T-helper 1 cell treated with Interleukin-12 subunit alpha and Interleukin-12 subunit beta and Interleukin-4 antibody, amounts not matched to agents 30 μg/mL and 1 μg/mL, for 36 hours (primary cell): ENCODE data around the gene PREX1.

Experiments used
- H3K27ac Mint-ChIP-seq: one replicate; pipeline ENCODE4 v1.8.0; 2021; ENCODE audit warnings: mild to moderate bottlenecking, mixed read lengths
- H3K27me3 Mint-ChIP-seq: one replicate; pipeline ENCODE4 v1.8.0; 2021; ENCODE audit warnings: low read depth, mixed read lengths
- H3K36me3 Mint-ChIP-seq: one replicate; pipeline ENCODE4 v1.8.0; 2021; ENCODE audit warnings: low read depth, mixed read lengths
- H3K4me1 Mint-ChIP-seq: one replicate; pipeline ENCODE4 v1.8.0; 2021; ENCODE audit warnings: low read depth, mixed read lengths
- H3K4me3 Mint-ChIP-seq: one replicate; pipeline ENCODE4 v1.8.0; 2021; ENCODE audit warnings: mild to moderate bottlenecking, moderate library complexity, mixed read lengths
- H3K9me3 Mint-ChIP-seq: one replicate; pipeline ENCODE4 v1.8.0; 2021; ENCODE audit warnings: mixed read lengths

The PREX1 gene

DNA sequence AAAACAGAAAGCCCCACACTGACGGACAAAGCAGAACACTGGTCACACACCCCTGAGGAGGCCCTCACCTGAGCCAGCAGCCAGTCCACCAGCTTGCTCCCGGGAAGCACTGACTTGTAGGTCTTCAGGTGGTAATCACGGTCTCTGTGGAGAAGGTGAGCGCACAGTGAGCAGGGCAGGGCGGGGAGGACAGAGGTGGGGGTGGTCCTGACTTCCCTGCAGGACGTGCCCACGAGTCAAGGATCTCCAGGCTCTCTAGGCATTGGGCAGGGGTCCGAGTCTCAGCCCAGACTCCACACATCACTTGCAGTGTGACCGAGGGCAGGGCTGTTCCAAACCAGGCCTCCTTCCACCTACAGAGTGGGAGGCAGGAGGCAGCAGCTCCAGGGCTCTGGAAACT lies 151.7 kb downstream of the PREX1 start:
- peaks cover 2% of the 10 kb centered on the region for H3K4me1 Mint-ChIP-seq
- H3K36me3 Mint-ChIP-seq = peaks cover 47% of the 10 kb centered on the region
- no peak overlapping the region for H3K27ac Mint-ChIP-seq
- H3K9me3 Mint-ChIP-seq = no peaks in the 10 kb centered on the region
- H3K4me3 Mint-ChIP-seq = no peak overlapping the region
- H3K27me3 Mint-ChIP-seq = no peaks in the 10 kb centered on the region

DNA sequence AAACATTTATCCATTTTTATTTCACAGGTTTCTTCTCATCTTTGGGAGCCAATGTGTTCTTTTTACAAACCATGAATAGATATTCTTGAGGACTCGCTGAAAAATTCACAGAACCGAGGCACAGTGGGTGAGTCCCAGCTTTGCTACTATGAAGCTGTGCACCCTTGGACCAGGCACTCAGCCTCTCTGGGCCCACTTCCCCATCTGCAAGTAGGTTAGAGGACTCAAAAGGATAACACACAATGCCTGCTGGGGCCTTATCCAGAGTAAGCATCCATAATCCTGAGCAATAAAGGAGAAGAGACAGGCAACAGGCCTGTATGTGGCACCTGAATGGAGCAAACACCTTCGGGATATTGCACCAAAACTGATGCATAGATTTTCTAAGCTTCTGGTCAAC lies 153.3 kb downstream of the PREX1 start:
- Mint-ChIP-seq H3K27ac (no peak overlapping the region), H3K4me1 (peaks cover 4% of the 10 kb centered on the region), H3K4me3 (no peak overlapping the region), H3K9me3 (no peaks in the 10 kb centered on the region), H3K36me3 (peaks cover 47% of the 10 kb centered on the region), H3K27me3 (no peaks in the 10 kb centered on the region)

- H3K4me1 Mint-ChIP-seq = peaks cover 7% of the 10 kb centered on the region
- peaks cover 42% of the 10 kb centered on the region for H3K36me3 Mint-ChIP-seq
- H3K27ac Mint-ChIP-seq = no peak overlapping the region
- no peak overlapping the region for H3K4me3 Mint-ChIP-seq
- H3K27me3 Mint-ChIP-seq = no peaks in the 10 kb centered on the region
- no peaks in the 10 kb centered on the region for H3K9me3 Mint-ChIP-seq
These were observed 154.3 kb downstream of the PREX1 start for GRCh38 chr20:48673507-48673906.

- Mint-ChIP-seq H3K27me3 (no peaks in the 10 kb centered on the region), H3K36me3 (peaks cover 39% of the 10 kb centered on the region), H3K4me3 (no peak overlapping the region), H3K9me3 (no peaks in the 10 kb centered on the region), H3K4me1 (peaks cover 7% of the 10 kb centered on the region), H3K27ac (peak overlapping the region; percentile 71)
These were observed 155.5 kb downstream of the PREX1 start for GRCh38 chr20:48672324-48672723.

DNA sequence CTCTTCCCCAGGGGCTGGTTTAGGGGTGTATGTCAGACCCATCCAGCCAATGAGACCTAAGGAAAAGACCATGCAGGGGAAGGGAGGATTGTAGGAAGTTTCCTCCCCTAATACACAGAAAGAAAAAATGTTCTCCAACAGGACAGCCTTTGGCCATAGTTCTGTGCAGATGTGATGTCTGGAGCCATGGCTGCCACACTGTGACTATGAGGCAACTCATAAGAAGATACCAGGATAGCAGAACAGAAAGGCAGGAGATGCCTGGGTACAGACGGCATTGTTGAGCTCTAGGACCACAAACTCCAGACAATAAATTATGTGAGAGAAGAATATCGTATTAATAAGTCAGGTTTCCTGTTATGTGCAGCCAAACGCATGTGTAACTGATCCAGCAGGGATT lies 156.7 kb downstream of the PREX1 start:
- Mint-ChIP-seq H3K4me3 (no peak overlapping the region), H3K4me1 (peaks cover 7% of the 10 kb centered on the region), H3K27ac (peak overlapping the region; percentile 17), H3K27me3 (no peaks in the 10 kb centered on the region), H3K9me3 (no peaks in the 10 kb centered on the region), H3K36me3 (peaks cover 42% of the 10 kb centered on the region)

GRCh38 chr20:48669946-48670605 lies 157.7 kb downstream of the PREX1 start:
- no peaks in the 10 kb centered on the region for H3K27me3 Mint-ChIP-seq
- peak overlapping the region; percentile 31 for H3K27ac Mint-ChIP-seq
- peaks cover 7% of the 10 kb centered on the region for H3K4me1 Mint-ChIP-seq
- peaks cover 37% of the 10 kb centered on the region for H3K36me3 Mint-ChIP-seq
- H3K9me3 Mint-ChIP-seq = no peaks in the 10 kb centered on the region
- no peak overlapping the region for H3K4me3 Mint-ChIP-seq

DNA sequence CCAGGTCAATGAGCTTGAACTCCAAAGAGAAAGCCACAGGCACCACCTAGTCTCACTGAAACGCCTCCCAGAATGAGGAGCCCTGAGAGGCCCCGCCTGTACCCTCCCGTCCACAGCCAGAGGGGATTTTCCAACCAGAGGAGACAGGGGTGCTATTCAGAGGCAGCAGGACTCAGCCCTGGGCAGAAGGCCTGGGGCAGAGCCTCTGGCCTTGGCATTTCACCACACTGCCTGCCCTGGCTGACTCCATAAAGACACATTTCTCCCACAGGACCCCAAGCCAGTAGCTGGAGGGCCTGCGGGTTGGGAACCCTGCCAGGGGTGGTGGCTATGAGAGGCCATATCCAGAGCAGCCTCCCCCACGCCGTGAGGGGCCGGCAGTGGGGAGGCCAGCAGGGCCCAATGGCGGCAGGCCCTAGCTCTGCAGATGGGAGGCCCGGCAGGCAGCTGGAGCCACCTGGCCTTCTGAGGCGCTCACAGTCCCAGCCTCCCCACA lies 159.3 kb downstream of the PREX1 start:
- H3K9me3 Mint-ChIP-seq = no peaks in the 10 kb centered on the region
- H3K27ac Mint-ChIP-seq = no peak overlapping the region
- no peak overlapping the region for H3K4me3 Mint-ChIP-seq
- peaks cover 39% of the 10 kb centered on the region for H3K36me3 Mint-ChIP-seq
- no peaks in the 10 kb centered on the region for H3K27me3 Mint-ChIP-seq
- peaks cover 7% of the 10 kb centered on the region for H3K4me1 Mint-ChIP-seq

GRCh38 chr20:48667889-48668413 lies 159.8 kb downstream of the PREX1 start:
- no peak overlapping the region for H3K27ac Mint-ChIP-seq
- H3K27me3 Mint-ChIP-seq = no peaks in the 10 kb centered on the region
- no peaks in the 10 kb centered on the region for H3K9me3 Mint-ChIP-seq
- peaks cover 37% of the 10 kb centered on the region for H3K36me3 Mint-ChIP-seq
- peaks cover 7% of the 10 kb centered on the region for H3K4me1 Mint-ChIP-seq
- no peak overlapping the region for H3K4me3 Mint-ChIP-seq

DNA sequence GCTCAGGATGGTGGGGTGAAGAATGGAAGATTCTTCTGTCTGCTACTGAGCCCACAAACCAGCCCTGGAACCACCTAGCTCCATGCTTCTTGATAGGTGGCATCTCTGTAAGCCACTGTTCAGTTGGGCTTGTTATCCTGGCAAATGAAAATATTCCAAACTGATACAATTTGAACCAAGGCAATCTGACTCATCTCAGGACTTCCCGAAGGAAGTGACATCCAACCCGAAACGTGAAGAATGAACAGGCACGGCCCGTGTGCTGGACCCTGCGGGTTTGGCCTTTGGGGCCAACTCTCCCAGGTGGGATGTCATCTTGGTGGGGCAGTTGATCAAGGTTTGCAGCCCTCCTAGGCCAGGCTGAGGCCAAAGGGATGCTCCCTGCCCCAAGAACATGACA lies 160.3 kb downstream of the PREX1 start:
- Mint-ChIP-seq H3K4me1 (peaks cover 7% of the 10 kb centered on the region), H3K36me3 (peaks cover 38% of the 10 kb centered on the region), H3K27ac (no peak overlapping the region), H3K27me3 (no peaks in the 10 kb centered on the region), H3K4me3 (no peak overlapping the region), H3K9me3 (no peaks in the 10 kb centered on the region)

DNA sequence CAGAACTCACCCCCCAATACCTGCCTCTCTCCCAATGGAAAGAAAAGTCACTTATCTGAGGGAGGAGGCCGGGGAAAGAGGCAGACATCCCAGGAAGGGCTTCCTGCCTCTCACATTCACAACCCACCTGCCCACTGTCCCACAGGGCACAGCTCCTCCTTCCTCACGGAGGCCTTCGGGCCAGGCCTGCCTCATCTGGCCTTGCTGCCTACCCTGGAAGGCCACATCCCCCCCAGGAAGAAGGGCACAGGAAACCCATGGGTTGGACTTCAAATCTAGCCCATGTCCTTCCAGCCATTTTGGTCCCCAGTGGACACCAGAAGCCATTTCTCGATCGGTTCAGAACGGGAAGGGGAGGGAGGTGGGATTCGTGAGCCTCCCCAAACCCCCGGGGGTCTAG lies 162.0 kb downstream of the PREX1 start:
- Mint-ChIP-seq H3K4me3 (no peak overlapping the region), H3K36me3 (peaks cover 37% of the 10 kb centered on the region)

DNA sequence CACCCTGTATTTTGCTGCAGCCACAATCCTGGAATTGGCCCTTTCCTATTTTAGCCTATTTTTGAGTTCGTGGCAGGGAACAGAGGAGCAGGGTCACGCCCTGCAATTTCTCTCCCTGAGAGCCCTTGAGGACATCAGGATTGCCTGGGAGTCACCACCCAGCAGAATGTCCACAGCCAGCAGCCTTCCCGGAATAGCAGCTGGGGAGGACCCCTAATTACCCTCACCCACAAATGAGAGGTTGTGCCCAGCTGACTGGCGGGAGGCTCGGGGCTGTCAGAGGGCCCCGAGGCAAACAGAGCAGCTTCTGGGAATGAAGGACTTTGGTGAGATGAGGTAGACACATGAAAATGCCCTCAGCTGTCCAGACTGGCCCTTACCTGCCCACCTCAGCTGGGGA lies 165.1 kb downstream of the PREX1 start:
- peaks cover 3% of the 10 kb centered on the region for H3K9me3 Mint-ChIP-seq
- peaks cover 11% of the 10 kb centered on the region for H3K4me1 Mint-ChIP-seq
- H3K4me3 Mint-ChIP-seq = no peak overlapping the region
- H3K27ac Mint-ChIP-seq = no peak overlapping the region
- H3K27me3 Mint-ChIP-seq = no peaks in the 10 kb centered on the region
- peaks cover 57% of the 10 kb centered on the region for H3K36me3 Mint-ChIP-seq

More for the DNA sequence above, 162.0 kb downstream of the PREX1 start:
- H3K27me3 Mint-ChIP-seq = no peaks in the 10 kb centered on the region
- H3K9me3 Mint-ChIP-seq = no peaks in the 10 kb centered on the region
- no peak overlapping the region for H3K27ac Mint-ChIP-seq
- peaks cover 6% of the 10 kb centered on the region for H3K4me1 Mint-ChIP-seq

GRCh38 chr20:48661575-48662455 lies 166.0 kb downstream of the PREX1 start:
- Mint-ChIP-seq H3K36me3 (peaks cover 59% of the 10 kb centered on the region), H3K4me1 (peaks cover 13% of the 10 kb centered on the region), H3K9me3 (peaks cover 3% of the 10 kb centered on the region), H3K27me3 (no peaks in the 10 kb centered on the region), H3K27ac (no peak overlapping the region), H3K4me3 (no peak overlapping the region)

- Mint-ChIP-seq H3K4me1 (peaks cover 15% of the 10 kb centered on the region), H3K36me3 (peaks cover 68% of the 10 kb centered on the region), H3K27me3 (no peaks in the 10 kb centered on the region), H3K9me3 (peaks cover 3% of the 10 kb centered on the region), H3K27ac (no peak overlapping the region), H3K4me3 (no peak overlapping the region)
These were observed 167.0 kb downstream of the PREX1 start for GRCh38 chr20:48660788-48661187.

GRCh38 chr20:48659858-48660257 lies 167.9 kb downstream of the PREX1 start:
- H3K4me3 Mint-ChIP-seq = no peak overlapping the region
- no peak overlapping the region for H3K27ac Mint-ChIP-seq
- peaks cover 15% of the 10 kb centered on the region for H3K4me1 Mint-ChIP-seq
- H3K9me3 Mint-ChIP-seq = peaks cover 3% of the 10 kb centered on the region
- peaks cover 67% of the 10 kb centered on the region for H3K36me3 Mint-ChIP-seq
- H3K27me3 Mint-ChIP-seq = no peaks in the 10 kb centered on the region

DNA sequence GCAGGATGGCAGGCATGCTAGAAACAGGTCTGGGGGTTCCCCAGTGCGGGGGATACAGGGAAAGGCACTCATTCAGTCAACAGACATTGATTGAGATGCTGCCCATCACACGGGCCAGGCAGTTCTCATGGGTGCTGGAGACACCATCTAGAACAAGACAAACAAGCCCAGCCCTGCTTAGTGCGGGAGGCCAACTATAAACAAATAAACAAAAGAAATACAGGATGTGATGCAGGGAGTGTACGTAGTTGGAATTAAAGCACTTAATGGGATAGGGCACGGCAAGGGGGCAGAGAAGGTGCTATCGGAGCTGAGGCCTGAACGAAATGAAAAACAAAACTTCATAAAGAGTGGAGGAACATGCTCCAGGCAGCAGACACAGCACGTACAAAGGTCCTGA lies 169.3 kb downstream of the PREX1 start:
- H3K36me3 Mint-ChIP-seq = peaks cover 66% of the 10 kb centered on the region
- H3K4me1 Mint-ChIP-seq = peaks cover 15% of the 10 kb centered on the region
- H3K27me3 Mint-ChIP-seq = no peaks in the 10 kb centered on the region
- no peak overlapping the region for H3K27ac Mint-ChIP-seq
- H3K9me3 Mint-ChIP-seq = peaks cover 3% of the 10 kb centered on the region
- H3K4me3 Mint-ChIP-seq = no peak overlapping the region
